GM06990 (cell line): ENCODE measurements around the gene PTPN13.

ENCODE experiments used
- DNase-seq: peaks from one replicate; pipeline ENCODE4 v3.0.0-alpha.2; 2011; ENCODE audit not compliant: insufficient read length; ENCODE audit errors: extremely low read depth
- H3K27me3 ChIP-seq: replicated peaks from 2 replicates; pipeline ENCODE4 v1.6.0; 2011; ENCODE audit warnings: low read length; ENCODE audit not compliant: control insufficient read depth, insufficient read depth
- H3K36me3 ChIP-seq: 2 replicates; pipeline ENCODE4 v1.5.1; 2011; ENCODE audit warnings: low read length; ENCODE audit not compliant: control insufficient read depth, insufficient read depth
- H3K4me3 ChIP-seq: replicated peaks from 2 replicates; pipeline ENCODE4 v1.5.1; 2011; ENCODE audit warnings: low read depth, mild to moderate bottlenecking, control low read depth, low read length
- TF ChIP-seq, protein P1 (sequence below): IDR thresholded peaks from 2 replicates; pipeline ENCODE4 v1.5.1; 2011; ENCODE audit warnings: low read length, control low read depth, mild to moderate bottlenecking, inconsistent platforms; ENCODE audit not compliant: insufficient read depth, poor library complexity, severe bottlenecking

PTPN13 gene

DNA sequence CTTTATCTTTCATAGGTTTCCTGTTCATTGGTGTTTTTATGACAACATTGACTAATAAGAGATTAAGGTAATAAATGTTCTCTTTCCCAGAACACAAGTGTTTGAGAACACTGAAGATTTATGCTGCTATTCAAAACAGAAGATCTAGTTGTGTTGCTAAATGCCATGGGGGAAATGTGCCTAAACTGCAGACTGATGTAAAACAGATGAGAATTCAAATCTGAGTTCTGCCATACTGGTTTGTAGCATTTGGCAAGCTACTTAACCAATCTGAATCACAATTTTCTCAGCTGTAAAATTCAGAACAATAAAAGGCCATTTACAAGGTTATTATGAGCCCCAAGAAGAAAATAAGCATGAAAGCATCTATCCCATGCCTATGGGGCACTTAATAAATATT lies 252.8 kb downstream of the PTPN13 start:
- TF ChIP-seq, protein P1, sequence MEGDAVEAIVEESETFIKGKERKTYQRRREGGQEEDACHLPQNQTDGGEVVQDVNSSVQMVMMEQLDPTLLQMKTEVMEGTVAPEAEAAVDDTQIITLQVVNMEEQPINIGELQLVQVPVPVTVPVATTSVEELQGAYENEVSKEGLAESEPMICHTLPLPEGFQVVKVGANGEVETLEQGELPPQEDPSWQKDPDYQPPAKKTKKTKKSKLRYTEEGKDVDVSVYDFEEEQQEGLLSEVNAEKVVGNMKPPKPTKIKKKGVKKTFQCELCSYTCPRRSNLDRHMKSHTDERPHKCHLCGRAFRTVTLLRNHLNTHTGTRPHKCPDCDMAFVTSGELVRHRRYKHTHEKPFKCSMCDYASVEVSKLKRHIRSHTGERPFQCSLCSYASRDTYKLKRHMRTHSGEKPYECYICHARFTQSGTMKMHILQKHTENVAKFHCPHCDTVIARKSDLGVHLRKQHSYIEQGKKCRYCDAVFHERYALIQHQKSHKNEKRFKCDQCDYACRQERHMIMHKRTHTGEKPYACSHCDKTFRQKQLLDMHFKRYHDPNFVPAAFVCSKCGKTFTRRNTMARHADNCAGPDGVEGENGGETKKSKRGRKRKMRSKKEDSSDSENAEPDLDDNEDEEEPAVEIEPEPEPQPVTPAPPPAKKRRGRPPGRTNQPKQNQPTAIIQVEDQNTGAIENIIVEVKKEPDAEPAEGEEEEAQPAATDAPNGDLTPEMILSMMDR = no peak
- no peaks in the 10 kb centered on the region for H3K36me3 ChIP-seq
- H3K27me3 ChIP-seq = peaks cover 2% of the 10 kb centered on the region
- no peak overlapping the region for H3K4me3 ChIP-seq
- DNase-seq = no peak

DNA sequence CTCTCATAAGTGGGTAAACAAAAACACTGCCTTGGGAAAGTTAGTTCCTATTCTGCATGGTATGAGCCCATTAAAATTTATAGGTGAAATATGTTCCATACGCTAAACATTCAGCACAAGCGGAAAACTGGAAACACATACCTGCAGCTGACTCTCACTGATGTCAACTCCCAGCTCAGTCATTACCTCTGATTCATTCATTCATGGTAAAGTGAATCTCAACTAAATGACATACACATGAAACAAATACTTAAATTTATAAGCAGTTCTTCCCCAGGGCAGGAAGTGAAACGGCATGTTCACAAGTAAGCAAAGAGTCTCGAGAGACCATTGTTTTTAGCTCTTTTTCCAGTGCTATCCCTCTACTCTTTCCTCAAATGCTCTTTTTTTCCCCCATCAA lies 253.5 kb downstream of the PTPN13 start:
- no peak for DNase-seq
- no peaks in the 10 kb centered on the region for H3K36me3 ChIP-seq
- TF ChIP-seq, protein P1 = no peak
- no peak overlapping the region for H3K4me3 ChIP-seq
- peaks cover 2% of the 10 kb centered on the region for H3K27me3 ChIP-seq

DNA sequence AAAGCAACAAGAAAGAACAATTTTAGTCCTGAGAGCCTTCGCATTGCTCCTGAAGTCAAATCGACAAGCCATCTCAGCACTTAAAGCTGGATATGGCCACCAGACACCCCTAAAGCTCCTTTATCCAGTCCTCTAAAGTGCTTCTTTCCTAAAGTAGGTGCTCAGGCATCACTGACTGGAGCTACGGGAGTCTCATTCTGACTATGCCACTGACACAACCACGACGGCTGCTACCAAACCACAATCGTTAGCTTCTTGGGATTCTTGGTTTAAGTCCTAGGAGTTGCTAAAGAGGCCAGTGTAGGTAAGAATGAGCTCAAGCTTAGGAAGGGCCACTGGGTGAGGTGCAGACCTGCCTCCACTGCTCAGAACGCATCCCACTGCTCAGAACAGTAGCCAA lies 254.0 kb downstream of the PTPN13 start:
- Histone ChIP-seq H3K36me3 (no peaks in the 10 kb centered on the region), H3K4me3 (no peak overlapping the region), H3K27me3 (peaks cover 2% of the 10 kb centered on the region)
- no peak for DNase-seq
- TF ChIP-seq, protein P1 = no peak

DNA sequence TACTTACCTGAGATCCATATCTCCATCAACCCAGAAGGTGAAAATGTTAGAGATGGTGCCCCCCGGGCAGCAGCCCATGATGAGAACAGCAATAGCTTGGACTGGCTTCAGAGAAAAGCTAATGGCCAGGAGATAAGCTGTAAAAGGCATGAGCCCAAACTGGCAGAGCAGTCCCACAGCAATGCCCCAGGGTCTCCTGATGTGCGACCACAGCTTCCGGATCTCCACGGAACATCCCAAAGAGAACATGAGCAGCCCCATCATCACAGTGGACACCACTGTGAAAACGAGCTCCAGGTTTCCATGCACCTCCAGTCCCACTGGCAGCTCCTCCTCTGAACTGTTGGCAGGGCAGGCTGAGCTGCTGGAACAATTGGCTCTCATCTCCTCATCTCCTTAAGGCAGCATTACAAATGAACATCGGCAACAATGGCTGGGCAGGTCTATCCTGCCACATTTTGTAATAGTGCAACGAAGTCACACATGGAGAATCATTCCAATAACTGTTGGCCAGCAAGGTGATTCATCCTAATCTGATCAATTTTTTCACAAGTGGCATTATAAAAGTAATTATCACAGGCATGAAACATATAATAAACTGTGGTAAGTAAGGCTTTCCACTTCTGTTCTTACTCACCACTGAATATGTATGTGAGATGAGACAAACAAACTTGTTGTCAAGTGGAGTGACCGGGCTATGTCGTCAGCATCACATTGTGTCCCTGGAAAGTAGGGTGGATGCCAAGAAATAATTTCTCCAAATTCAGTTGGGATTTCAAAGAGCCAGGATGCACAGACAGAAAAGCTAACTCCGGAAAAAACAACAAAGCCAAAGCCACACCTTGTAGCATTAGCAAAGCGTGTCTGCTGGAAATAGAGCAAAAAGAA lies 254.9 kb downstream of the PTPN13 start, which contains the start of gene SLC10A6:
TSS of gene SLC10A6 (minus strand) at position 653 of the 888 bp plus-strand sequence. CDS start at position 384, 269 bp downstream.
- TF ChIP-seq, protein P1 = no peak
- Histone ChIP-seq H3K27me3 (peaks cover 2% of the 10 kb centered on the region), H3K36me3 (no peaks in the 10 kb centered on the region), H3K4me3 (no peak within 1 kb of the TSS)
- DNase-seq = no peak

DNA sequence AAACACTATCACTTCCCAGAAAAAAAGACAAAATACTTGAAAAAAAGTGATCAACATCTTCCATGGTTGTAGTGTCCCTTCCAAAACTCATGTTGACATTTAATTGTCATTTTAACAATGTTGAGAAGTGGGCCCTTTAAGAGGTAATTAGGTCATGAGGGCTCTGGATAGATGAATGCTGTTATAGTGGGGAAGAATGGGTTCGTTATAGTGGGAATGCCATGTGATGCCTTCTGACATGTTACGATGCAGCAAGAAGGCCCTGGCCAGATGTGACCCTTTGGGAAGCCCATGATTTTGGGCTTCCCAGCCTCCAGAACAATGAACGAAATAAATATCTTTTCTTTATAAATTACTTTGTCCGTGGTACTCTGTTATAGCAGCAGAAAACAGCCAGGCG lies 259.1 kb downstream of the PTPN13 start:
- H3K4me3 ChIP-seq = no peak overlapping the region
- DNase-seq = no peak
- TF ChIP-seq, protein P1 = no peak
- no peaks in the 10 kb centered on the region for H3K36me3 ChIP-seq
- H3K27me3 ChIP-seq = peaks cover 2% of the 10 kb centered on the region
